ENCODE measurements around the gene DUSP19.
"Not testable (repeated sequence)": the region's sequence is repeated elsewhere in the genome, so short reads cannot be mapped to it uniquely, and the experiment has no call there.

The DUSP19 gene, protein sequence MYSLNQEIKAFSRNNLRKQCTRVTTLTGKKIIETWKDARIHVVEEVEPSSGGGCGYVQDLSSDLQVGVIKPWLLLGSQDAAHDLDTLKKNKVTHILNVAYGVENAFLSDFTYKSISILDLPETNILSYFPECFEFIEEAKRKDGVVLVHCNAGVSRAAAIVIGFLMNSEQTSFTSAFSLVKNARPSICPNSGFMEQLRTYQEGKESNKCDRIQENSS

DNA sequence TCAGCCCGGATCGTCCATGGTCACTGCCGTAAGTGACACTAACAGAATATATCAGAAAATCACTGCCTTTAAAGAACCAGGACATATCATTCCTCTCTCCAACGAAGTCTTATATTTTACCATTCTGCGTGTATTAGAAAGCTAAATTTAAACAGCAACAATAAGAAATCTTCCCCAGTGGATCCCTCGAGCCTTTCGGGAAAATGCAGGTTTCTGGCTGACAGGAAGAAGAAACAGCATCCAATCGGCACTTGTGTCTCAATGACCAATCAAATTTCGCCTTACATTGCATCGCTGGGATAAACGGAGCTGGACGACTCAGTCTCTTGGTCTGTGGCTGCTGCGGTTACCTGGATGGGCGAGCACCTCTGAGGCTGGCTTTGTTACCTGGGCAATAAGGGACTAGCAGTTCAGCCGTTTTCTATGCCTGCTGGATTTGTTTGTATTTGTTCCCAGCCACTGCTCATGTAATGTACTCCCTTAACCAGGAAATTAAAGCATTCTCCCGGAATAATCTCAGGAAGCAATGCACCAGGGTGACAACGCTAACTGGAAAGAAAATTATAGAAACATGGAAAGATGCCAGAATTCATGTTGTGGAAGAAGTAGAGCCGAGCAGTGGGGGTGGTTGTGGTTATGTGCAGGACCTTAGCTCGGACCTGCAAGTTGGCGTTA lies at the start of gene DUSP19:
TSS of gene DUSP19 (plus strand) at position 284 of the 675 bp plus-strand sequence. CDS start at position 471, 187 bp downstream.
- DNase-seq, result peak; percentile 83

DNA sequence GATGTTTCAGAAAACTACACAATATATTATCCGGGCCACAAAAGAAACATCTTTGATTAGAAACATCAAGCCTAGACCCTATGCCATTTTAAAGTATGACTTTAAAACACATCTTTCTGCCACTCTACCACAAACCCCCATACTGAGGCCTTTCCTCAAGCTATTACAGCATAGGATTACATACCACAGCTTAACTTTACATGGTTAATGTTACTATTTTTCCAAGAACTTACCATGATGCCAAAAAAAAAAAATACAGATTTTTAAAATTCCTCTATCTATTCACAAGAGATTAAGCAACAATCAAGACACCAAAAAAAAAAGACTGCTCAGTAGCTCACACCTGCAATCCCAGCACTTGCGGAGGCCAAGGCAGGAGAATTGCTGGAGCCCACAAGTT lies 49.3 kb upstream of the DUSP19 start:
- no peak for DNase-seq

DNA sequence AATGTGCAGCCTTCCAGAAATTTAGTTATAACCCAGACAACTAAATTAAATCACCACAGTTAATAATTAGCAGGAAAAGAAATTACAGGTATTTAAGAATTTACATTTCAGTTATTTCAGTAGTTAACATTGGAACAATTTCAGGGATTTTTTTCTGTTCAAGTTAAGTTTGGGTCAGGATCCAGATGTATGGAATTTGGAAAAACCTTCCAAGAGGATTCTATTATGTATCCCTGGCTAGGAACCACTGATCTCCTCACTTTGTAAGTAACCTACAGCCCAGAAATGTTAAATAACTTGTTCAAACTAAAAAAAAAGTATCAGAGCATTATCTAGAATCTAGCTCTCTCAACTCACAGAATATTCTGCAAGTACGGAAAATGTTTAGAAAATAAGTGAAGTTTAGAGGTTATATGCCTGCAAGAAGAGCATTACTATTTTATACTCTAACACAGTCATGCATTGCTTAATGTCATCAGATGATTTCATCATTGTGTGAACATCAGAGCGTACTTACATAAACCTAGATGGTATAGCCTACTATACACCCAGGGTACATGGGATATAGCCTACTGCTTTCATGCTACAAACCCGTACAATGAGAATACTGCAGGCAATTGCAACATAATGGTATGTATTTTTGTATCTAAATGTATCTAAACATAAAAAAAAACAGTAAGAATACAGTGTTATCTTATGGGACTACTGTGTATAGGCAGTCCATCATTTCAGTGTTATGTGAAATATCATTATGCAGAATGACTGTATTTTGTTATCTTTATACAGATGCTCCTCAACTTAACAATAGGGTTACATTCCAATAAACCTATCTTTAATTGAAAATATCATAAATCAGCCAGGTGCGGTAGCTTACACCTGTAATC lies 46.4 kb upstream of the DUSP19 start:
- no peak for DNase-seq

DNA sequence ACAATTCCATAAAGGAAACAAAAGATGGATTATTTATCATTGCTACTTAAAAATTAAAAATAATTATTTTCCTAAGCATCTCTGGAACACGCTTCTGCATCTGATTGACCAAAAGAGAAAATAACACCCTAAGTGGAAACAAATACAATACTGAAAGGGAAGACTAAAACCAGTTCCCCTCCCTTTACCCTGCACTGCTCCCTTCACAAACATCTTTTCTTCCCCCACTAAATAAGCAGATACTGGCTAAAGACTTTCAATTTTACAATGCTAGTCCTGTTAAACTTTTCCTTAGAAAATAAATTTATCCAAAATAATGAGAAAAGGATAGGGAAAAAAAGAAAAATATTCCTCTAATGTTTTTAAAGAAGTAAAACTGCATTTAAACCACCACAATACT lies 44.6 kb upstream of the DUSP19 start:
- DNase-seq, result no peak

DNA sequence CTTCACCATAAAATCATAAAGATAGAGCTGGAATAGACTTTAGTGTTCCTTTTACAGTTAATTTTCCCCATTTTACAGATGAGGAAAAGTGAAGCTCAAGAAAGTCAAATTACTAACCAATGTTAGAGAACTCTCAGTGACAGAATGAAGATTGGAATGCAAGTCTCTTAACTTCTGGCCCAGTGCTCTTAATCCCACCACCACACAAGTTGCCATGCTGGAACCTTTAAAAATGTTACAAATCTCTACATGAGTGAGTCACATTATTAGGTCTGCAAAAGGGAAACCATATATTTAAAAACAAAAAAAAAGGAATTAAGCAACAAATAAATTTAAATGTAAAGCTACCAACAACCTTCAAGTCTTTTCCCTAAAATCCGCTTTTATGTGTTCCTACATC lies 43.7 kb upstream of the DUSP19 start:
- no peak for DNase-seq

DNA sequence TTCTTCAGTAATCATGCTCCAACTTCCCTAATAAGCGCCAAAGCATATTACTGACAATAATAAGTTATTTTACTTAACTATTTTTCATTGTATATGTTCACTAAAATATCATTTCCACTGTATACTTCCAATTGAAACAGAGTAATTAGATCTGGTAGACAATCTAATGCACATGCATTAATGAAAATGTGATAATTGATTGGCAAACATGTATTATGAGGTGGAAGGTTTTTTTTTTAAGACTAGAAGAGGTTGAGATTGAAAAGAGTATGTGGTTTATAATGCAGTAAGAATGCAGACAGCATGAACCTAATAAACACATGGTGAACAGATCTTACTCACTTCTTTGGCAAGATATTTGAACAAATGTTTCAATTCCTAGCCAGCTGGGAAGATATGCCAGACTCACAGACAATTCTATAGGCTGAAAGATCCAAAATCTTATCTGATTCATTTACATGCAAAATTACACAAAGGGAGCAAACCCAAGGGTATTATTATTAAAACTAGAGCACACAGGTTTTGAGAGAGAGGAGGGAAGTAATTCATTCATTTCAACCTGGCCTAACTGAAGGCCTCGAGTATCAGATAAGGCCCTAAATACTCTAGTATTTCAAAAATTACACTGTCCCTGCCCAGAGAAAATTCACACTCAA lies 43.1 kb upstream of the DUSP19 start:
- no peak for DNase-seq

DNA sequence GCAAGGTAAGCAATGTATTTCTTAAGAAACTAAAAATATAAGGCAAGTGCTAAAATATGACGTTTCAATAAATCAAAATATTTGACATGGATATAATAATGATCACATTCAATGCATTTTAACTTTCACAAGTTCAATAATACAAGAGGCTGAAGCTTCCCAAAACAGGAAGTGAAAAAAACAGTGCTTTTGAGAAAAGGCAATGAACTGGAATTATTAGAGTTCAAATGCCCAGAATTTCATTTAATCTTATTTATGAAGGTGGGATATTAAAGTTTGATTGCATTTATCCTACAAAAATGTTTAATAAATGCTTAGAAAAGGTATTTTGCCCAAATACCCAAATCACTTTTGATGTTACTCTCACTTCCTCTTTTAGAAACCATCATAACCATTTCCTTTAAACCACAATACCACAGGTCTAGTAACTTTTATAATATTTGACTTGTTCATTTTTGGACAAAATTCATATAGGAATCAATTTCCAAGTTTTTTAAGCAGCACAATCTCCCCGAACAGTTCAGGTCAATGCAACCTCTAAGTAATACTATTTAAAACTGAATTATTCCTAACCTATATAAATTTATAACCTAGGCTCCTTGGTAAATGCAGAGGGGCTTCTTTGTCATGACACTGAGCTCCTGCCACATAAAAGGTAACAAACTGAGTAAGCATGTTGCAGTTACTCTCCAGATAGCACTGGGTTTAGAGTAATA lies 42.4 kb upstream of the DUSP19 start:
- no peak for DNase-seq

DNA sequence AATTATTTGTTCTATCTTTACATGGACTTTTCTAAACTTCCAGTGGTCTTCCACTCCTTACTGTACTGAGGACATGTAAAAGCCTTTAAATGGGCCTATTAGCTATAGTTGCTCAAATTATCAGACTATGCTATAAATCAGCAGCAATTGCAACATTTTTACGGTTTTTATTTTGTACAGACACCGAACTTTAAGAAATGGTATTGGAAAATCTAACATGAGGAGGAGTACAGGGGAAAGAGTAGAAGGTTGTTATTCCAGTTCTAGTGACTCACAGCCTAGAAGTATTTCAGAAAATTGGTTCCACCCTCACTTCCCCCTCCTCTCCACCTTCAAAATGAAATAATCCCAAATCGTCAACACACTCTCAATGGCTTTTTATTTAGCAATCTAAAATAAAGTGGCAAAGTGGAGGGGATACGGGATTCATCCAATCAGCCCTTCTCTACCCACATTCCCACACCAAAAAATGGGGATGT lies 41.4 kb upstream of the DUSP19 start:
- DNase-seq, result no peak

DNA sequence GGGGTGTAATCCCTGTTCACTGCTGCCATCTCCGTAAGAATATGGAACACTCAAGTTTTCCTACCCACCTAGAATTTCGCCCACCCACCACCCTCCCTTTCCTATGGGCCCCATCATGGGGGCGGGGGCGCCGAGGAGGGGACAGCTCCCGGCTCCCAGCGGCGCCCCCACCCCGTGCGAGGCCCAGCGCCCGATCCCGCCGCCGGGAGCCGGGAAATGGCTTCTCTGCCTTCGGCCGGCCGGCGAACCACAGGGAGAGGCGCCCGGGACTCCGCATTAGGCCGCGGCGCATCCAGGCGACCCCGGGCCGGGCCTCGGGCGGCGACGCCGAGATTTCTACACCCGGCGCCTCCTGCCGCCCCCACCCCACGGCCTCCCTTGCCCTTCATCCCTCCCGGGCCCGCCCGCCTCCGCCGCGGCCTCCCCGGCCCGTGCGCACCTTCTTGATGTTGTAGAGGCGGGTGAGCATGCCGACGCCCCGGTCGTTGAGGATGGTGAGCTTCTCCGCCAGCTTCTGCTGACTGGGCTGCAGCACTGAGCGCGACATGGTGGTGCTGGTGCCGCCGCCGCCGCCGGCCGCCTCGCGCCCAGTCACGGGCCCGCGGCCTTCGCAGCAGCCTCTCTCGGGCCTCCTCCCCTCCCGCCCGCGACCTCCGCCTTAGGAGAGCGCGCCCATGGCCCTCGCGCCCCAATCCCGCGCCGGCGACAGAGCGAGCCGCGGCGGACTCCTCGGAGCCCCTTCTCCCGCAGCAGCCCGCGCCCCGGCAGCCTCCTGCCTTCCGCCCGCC lies 40.8 kb upstream of the DUSP19 start:
- peak; percentile 41 for DNase-seq

DNA sequence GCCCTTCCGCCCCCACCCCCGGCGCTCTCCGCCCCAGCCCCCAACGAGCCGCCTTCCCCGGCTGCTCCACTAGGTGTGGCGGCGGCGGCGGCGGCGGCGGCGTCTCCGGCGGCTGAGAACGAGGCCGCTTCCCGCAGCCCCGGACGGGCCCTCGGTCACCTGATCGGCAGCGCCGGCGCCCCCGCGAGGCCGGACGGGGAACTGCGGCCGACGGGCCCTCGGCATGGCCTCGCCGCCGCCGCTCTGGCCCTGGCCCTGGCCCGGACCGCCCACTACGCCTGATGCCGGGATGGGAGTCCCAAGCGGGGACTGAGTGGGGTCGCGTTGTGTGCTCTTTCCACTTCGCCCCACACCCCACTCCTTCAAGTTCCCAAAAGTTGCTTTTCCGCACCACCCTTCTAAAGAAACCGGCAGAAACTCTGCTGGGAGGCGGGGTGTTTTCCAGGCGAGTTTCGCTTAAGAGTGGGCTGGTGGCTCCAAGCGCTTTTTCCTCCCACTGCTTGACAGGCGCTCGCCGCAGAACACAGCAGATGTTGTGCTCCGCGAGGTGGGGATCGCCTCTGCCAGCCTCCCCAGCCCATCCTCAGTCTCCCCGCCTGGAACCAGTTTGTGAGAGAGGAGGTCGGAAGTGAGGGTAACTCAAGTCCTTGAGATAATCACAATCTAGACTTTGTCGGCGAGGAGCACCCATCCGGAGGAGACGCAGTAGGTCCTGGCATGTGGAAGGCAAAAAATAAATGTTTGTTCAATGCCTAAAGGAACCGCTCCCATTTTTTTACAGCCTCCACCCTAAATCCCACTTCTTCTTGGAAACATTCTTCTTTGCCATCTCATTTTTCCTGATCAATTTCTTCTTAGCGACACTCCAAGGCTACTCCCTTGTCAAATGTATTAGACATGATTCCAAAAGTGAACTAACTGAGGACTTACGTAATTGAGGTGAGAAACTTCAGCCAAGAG lies 39.9 kb upstream of the DUSP19 start, which contains the start of gene NCKAP1:
TSS of gene NCKAP1 (minus strand) at position 117 of the 960 bp plus-strand sequence. CDS start 358 bp downstream, outside the sequence.
- DNase-seq, result peak; percentile 85

DNA sequence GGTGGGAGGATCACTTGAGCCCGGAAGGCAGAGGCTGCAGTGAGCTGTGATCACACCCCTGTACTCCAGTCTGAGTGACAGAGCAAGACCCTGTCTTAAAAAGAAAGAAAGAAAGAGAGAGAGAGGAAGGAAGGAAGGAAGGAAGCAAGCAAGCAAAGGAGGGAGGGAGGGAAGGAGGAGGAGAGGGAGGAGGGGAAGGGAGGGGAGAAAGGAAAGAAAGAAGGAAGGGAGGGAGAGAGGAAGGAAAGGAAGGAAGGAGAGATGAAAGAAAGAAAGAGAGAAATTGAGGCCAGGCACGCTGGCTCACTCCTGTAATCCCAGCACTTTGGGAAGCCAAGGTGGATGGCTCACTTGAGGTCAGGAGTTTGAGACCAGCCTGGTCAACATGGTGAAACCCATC lies 37.9 kb upstream of the DUSP19 start:
- DNase-seq, result no peak

DNA sequence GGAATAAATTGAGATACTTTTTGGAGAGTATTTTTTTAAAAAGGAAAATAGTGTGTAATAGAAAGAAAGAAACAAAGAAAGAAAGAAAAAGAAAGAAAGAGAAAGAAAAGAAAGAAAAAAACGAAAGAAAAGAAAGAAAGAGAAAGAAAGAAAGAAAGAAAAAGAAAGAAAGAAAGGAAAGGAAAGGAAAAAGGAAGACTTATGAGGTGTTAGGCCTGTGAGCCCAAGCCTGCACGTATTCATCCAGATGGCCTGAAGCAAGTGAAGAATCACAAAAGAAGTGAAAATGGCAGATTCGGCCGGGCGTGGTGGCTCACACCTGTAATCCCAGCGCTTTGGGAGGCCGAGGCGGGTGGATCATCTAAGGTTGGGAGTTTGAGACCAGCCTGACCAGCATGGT lies 35.0 kb upstream of the DUSP19 start:
- DNase-seq, result not testable (repeated sequence)

DNA sequence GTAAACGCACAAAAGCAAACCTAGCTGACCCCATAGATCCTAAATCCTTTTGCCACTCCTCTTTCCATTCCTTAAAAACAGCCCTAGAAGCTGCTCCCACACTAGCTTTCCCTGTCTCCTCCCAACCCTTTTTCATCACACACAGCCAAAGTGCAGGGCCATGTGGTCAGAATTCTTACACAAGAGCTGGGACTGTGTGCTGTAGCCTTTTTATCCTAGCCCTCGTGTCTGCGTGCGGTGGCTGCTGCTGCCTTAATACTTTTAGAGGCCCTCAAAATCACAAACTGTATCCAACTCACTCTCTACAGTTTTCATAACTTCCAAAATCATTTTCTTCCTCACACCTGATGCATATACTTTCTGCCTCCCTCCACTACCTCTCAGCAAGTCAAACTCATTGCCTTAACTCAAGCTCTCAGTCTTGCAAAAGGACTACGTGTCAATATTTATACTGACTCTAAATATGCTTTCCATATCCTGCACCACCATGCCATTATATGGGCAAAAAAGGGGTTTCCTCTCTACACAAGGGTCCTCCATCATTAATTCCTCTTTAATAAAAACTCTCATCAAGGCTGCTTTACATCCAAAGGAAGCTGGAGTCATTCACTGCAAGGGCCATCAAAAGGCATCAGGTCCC lies 30.9 kb upstream of the DUSP19 start:
- not testable (repeated sequence) for DNase-seq

DNA sequence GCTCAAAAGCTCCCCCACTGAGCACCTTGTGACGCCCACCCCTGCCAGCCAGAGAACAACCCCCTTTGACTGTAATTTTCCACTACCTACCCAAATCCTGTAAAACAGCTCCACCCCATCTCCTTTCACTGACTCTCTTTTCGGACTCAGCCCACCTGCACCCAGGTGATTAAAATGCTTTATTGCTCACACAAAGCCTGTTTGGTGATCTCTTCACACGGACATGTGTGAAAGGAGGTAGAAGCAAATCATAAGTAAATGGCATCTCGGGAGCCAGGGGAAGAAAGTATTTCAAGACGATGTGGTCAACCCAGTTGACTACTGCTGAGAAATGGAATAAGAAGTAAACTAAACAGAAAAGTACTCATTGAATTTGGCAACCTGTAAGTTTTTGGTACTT lies 29.1 kb upstream of the DUSP19 start:
- no peak for DNase-seq

DNA sequence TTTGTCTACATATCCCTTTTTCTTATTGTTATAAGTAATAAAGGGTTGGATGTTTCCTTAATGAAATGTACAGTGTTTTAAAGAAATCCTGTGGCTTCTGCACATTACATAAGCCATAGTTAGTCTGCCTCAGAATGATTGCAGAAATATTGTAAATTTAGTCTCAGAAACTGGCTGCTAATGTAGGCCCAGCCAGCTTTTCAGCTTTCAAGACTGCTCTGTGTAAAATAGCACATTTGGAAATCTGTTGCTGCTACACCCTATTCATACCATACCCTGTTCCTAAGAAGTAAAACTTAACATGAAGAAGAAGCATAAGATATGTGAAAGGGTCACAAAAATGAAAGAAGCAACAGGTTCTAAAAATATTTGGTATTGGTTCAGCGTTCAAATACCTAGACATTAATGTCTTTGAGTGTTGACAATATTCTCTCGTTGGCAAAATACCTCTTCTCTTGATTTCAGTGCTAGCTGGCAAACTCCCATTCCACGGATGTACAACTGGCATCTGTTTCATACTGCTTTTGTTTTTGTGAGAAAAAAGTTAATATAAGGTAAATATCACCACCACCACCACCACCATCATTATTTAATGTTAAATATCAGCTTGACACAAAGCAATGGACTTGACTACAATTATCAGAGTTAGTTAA lies 21.1 kb upstream of the DUSP19 start:
- no peak for DNase-seq

DNA sequence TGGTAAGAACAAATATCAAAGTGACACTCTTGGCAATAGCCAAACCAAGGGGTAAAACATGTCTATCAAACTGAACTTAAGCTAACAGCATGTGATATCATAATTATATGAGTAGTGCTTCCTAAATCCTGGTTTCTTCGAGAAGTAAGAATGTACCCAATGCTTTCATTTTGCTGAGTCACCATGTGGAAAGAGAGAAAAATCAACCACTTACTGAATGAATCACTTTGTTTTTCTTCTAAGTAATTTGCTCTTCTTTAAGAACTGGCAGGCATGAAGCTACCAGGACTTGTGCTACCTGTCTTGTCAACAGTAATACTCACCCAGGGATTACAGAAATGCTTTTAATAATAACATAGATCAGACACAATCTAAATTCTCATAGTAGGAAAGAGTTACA lies 19.0 kb upstream of the DUSP19 start:
- DNase-seq, result no peak

DNA sequence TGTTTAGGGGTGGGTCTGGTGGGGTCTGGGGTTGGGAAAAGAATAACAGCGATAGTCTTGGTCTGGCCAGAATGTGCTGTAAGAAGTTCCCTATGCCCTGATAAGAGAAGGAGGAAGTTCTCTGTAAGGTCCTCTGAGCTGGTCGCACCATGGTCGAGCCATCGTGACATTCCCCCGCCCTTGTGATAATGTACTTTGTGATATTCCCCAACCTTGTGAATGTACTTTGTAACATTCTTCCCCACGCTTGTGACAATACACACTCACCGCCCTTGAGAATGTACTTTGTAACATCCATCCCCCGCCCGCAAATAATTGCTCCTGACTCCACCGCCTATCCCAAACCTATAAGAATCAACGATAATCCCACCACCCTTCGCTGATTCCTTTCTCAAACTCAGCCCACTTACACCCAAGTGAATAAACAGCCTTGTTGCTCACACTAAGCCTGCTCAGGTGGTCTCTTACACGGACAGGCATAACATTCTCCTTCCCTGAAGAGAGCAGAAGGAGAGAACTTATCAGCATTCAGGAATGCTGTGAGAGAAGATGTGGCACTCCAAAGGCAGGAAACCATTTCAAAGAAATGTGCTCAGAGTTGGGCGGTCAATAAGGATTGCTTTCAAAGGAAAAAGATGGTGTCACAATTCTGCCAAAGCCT lies 17.8 kb upstream of the DUSP19 start:
- no peak for DNase-seq

DNA sequence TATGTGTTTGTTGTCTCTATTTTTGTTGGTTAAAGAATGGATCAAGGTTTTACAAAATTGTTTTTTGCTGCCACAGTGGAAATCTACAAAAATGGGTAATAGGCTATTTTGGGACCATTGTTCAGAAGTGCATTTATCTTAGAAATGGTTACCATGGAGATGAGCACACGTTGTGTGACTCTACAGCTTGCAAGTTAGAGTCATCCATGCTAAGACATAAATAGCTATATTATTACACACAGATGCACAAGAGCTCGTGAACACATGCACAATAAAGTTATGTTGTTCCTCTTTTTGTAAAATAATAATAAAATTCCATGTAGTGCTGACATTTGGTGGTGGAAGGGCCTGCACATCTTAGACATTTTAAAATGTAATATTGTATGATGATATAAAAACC lies 15.5 kb upstream of the DUSP19 start:
- DNase-seq, result no peak

DNA sequence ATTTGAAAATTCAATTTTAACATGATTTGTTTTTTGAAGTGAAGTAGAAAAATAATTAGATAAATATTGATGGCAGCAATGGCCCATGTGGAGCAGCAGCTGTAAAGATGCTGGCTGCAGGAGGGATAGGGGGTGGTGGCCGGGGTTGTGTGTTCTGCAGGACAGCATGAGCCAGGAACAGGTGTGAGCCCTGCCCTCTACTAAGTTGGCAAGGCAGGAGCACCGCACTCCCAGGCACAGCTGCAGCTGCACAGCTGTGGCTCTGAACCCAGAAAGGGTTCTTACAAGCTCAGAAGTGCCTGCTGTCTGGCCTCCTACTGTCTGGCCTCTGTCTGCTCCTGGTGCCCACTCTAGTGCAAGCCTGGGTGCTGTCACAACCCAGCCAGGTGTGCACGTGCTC lies 10.0 kb upstream of the DUSP19 start:
- DNase-seq, result no peak

Data from stimulated activated CD4-positive, alpha-beta T cell treated with anti-CD3 and anti-CD28 coated beads, Interleukin-1b, Interleukin-23, amount 100 ng/mL, for 48 hours (primary cell).